T-helper 2 cell treated with Interferon-gamma antibody and Interleukin-4, amounts not matched to agents 100 ng/mL and 5 ng/mL, for 36 hours (primary cell): ENCODE results near the gene RBBP8. TPM values are rescaled to one million over a fixed set of nuclear protein-coding genes. Genes with fewer than 3 reads are reported as not detected.

ENCODE experiments used
- intact Hi-C: fragments of 100-400 bp; cut with micrococcal nuclease; formaldehyde crosslinking; loops from one replicate; pipeline ENCODE4 v1.15.1; 2023
- total RNA-seq: library from RNA; stranded (reverse); gene quantifications from 2 replicates; pipeline ENCODE4 v1.2.3, GENCODE V29; 2022

Gene RBBP8
- total RNA-seq, 1 donor from 2014 or later, result 79.9 TPM

DNA sequence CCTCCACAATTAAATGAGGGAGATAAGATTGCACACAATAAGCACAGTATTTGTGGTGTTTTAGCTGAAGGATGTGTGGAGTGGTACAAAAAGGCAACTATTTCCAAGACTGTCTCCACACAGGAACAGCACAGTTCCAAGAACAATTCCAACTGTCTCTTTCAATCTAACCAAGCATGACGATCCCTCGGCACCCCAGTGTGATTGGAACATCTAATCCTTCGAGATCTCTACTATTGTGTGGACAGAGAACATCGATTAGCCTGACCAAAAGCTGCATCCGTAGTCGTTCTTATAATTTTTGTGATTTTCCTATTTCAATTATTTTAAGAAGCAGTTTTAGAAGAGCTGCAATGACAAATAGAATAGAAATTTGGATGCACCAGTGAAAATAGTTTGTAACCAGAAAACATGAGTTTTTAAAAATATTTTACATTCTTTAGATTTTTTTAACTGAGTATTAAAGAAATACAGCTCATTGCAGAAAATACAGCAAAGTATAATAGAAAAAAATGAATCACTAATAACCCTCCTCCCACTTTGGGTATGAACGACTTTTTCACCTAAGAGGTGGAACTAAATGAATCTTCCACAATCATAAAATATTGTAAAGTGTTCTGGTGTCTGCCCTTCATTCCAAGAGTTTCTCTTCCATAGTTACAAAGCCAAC is 125.8 kb downstream of the RBBP8 start:
- intact Hi-C loops, result no loop called here

DNA sequence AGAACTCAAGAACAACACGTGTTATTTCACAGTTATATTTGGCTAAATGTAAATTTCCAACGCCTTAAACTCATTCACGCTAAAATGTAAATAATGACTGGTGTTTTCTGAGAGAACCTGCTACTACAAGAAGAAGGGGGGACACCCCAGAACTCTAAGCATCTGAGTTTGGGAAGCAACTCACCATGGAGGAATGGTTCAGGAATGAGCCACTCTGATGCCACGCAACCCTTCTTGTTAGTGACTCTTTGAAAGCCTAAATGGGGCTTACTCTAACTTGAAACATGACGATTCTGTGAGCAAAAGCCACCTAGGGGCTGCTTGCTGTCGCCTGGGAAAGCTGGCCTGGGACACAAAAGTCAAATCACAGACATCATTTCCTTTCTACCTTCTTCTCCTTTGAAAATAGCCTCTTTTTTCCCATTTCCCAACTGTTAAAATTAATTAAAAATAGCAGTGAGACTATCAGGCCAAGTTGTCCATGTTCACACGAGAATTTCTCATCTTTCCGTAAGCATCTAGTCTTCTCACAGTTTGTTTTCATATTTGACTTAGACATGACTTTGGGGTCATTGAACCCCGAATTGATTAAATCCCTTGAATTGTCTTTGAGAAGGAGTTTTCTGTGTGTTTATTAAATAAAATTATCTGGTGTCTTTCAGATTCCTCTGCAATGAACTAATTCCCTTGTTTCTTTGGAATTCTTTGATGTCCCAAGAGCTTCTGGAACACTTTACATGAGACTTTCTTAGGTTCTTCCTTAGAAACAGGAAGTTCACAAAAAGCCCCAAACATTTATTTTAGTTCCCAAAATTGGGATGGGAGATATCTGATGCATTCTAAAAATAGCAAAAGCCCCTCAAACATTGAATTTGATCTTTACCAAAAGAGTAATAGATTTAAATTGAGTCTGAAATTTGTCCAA is 126.7 kb downstream of the RBBP8 start:
- intact Hi-C loops, result no loop called here

DNA sequence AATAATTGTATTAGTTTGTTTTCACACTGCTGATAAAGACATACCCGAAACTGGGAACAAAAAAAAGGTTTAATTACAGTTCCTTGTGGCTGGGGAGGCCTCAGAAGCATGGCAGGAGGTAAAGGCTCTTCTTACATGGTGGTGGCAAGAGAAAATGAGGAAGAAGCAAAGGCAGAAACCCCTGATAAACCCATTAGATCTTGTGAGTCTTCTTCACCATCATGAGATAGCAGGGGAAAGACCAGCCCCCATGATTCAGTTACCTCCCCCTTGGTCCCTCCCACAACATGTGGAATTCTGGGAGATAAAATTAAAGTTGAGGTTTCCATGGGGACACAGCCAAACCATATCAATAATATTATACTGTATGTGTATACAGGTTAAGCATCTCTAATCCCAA is 128.9 kb downstream of the RBBP8 start:
- intact Hi-C loops, result no loop called here

DNA sequence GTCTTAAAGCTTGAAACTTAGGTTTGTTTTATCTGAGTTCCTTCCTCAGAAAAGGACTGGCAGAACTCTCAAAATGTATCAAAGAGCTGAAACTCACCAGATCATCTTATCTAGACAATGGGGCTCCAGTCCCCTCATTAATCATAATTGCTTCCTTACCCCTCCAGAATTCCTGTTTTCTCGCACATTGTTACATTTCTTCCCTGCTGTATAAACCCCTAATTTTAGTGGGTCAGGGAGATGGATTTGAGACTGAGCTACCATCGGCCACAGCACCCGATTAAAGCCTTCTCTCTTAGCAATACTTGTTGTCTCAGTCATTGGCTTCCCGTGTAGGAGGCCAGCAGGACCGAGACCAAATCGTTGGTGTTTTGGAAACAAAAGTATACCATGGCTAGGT is 130.4 kb downstream of the RBBP8 start:
- intact Hi-C loops, result no loop called here

DNA sequence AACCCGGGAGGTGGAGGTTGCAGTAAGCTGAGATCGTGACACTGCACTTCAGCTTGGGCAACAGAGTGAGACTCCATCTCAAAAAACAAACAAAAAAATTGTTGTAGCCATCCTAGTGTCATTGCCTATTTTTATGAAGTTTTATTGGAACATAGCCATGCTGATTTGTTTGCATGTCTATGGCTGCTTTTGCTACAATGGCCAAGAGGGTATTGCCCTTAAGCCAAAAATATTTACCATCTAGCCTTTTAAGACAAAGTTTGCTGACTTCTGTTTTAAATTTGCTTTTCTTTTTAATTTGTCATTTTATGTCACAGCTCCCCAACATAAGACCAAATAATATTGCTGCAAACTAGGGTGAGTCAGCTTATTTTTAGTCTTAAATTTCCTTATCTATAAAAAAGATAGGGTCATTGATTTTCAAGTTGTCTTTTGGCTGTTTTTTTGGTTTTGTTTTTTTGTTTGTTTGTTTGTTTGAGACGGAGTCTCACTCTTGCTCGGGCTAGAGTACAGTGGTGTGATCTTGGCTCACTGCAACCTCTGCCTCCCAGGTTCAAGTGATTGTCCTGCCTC is 132.2 kb downstream of the RBBP8 start:
- intact Hi-C loops, result no loop called here

DNA sequence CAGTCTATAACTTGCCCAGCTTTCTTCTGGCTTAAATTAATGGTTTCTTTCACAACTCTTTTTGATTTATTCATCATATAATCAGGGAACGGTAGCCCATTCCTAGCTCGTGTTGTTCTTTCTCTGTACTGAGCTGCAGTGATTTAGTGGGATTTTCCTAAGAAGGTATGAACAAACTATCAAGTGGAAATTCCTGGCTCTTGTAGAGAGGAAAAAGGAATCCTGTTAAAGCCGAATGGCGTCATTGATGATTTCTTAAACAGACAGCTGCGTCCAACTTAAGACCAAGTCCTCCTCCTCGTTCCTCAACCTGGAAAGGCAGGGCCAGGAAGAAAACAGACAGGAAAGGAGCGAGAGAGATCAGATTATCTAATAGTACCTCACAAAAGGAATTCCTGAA is 132.9 kb downstream of the RBBP8 start:
- intact Hi-C loops, result no loop called here

DNA sequence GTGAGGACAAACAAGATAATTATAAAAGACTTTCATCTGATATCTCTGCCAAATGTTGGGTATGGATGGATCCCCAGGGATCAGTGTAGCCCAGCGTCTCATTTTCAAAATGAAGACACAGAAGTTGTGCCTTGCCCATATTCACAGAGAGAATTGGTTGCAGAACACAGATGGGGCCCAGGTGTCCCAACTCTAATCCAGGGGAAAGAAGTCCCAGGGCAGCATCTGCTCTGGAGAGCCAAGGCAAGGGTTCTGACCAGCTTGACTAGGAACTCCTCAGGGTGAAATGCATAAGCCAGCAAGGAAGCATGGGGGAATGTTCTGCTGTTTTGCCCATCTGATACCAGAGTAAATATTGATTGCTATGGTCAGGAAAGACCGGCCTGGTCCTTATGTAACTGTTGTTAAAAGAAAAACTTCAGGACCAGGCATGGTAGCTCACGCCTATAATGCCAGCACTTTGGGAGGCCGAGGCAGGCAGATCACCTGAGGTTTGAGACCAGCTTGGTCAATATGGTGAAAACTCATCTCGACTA is 133.4 kb downstream of the RBBP8 start:
- intact Hi-C loops, result no loop called here

DNA sequence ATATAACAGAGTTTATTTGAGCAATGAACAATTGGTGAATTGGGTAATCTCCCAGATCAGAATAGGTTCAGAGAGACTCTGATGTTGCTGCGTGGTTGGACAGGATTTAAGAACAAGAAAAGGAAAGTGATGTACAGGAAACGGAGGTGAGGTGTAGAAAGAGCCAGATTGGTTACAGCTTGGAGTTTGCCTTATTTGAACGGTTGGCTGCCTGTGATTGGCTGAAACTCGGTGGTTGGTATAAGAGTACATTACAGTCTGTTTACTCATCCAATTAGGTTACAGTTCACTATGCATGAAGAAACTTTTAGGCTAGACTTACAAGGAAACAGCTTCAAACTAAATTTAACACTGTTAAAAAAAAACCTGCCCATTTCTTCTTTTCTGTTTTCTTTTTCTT is 134.1 kb downstream of the RBBP8 start:
- intact Hi-C loops, result no loop called here

DNA sequence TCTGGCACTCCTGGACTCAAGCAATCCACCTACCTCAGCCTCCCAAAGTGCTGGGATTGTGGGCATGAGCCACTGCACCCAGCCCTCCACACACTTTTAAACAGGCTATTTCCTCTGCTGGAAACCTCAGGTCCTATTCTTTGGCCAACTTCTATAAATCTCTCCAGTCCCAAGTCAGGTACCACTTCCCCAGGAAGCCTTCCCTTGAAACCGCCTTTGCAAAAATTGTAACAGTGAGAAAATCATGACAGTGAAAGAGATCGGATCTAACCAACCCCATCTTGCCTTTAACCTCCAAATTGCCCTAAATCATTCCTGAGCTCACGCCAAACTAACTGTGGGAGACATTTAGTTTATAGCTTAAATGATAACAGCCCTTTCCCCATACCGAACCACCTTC is 134.9 kb downstream of the RBBP8 start:
- intact Hi-C loops, result no loop called here

DNA sequence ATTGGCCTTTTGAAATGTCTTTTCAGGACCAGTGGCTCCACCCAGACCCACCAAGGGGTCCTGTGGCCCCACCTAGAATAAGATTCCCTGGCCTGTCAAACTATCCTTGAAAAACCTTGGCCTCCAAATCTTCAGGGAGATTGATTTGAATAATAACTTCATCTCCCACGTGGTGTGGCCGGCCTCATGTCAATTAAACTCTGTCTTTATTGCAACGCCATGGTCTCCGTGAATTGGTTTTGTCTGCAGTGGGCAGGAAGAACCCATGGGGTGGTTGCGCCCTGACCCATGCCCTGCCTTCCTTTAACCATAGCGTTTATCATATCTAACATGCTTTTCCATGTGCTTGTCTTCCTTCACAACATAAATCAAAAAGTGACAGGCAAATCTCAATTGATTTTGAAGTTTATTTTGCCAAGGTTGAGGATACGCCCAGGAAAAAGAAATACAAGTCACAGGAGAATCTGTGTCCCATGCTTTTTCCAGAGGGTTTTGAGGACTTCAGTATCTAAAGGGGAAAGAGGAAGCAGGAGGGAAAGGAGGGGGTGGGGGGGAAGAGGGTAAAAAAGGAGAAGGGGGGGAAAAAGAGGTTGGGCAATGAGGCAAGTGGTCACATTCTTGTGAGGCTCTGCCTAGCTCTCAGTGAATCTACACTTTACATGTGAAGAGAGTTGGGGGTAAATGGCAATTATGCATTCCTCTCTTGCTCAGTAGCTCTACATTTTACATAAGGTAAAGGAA is 135.6 kb downstream of the RBBP8 start:
- intact Hi-C loops, result no loop called here

DNA sequence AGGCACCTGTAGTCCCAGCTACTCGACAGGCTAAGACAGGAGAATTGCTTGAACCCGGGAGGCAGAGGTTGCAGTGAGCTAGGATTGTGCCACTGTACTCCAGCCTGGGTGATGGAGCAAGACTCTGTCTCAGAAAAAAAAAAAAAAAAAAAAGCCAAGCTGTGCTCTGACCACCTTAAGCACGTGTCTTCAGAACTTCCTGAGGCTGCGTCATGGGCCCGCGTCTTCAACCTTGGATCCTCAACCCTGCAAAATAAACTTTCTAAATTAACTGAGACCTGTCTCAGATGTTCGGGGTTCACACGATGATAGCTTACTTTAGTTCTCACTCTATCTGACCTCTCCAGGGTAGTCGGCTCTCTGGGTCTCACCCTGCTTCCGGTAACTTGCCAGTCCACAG is 136.4 kb downstream of the RBBP8 start:
- intact Hi-C loops, result no loop called here

DNA sequence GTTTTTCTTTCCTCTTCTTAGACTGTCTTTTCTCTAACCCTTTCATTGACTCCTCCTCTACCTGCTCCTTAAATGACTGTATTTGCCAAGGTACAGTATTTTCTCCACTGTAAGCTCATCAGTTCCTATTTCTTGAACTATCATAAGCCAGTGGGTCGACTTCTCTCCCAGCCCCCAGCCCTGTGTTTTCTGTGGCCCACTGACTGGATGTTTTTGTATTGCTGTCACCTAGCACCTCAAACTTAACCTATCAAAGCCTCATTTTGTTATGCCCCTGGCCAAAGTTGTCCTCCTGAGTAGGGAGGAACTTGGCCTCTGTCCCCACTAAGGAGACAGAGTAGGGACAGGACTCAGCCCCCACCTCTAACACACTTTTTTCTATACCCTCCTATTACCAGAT is 136.8 kb downstream of the RBBP8 start:
- intact Hi-C loops, result loop anchor here (5.0 kb wide), 4 partner anchors 62 to 517 kb away; partner anchors contain the start of genes NPC1 and RBBP8

DNA sequence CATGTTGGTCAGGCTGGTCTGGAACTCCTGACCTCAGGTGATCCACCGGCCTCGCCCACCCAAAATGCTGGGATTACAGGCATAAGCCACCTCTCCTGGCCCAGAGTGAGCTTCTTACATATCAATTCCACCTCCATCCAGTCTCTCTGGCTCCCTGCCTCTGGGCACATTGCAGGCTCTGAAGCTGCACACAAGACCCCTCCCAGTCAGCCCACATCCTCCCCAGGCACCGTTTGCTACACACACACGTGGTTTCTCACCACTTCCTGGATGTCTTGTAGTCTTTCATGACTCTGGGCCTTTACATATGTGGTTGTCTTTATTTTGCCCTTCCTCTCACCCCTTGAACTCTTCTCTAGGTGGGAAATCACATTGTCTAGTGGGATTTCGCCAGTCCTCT is 138.2 kb downstream of the RBBP8 start:
- intact Hi-C loops, result loop anchor here (1.0 to 5.0 kb wide), 6 partner anchors 22 to 516 kb away; partner anchors contain the start of genes NPC1, RBBP8 and RMC1

DNA sequence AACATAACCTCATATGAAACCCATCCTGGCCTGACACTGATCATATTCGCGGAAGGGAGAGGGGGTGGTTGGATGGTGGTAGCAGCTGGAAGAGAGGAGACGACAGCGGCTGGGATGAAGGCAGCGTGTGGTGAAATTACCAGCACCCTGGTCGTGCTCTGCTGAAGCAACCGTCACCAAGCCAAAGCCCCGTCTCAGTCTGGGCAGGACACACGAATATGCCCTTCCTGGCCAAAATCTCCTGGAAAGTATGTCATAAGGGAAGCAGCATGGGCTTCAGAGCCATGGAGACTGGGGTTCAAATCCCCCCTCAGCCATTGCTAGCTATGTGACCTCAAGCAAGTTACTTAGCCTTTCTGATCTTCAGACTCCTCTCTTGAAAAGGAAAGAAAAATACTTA is 139.0 kb downstream of the RBBP8 start:
- intact Hi-C loops, result loop anchor here (5.0 kb wide), 4 partner anchors 60 to 515 kb away; partner anchors contain the start of genes NPC1 and RBBP8

DNA sequence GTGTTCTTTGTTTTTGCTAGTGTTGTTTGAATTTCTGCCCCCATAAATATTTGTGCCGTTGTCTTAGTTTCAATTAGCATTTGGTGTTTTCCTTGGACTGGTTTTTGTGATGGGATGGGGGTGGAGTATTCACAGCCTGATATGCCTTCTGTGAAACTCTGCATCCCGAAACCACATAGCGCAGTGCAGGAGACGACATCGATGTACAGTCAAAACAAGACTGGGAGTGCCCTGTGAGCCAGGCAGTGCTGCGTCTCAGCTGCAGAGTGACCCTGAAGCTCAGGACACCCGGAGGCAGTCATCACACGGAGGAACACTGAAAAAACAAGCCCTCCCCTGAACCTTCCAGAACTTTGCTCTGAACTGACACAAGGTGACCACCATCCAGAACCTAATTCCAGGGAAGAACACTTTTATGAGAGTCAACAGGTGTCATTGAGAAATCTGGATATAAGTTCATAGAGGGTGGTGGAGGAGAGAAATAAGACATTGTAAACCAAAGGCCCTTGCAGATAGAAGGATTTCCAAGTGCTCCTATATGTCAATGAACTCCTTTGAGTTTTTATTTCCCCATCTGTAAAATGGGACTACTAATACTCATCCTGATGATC is 141.0 kb downstream of the RBBP8 start:
- intact Hi-C loops, result loop anchor here (5.0 kb wide), 4 partner anchors 58 to 513 kb away; partner anchors contain the start of genes NPC1 and RBBP8

Other genes with a start within 250 kb of the RBBP8 start
- gene CABLES1, start 202.2 kb downstream of the RBBP8 start, total RNA-seq, result 9.7 and 11.9 TPM in 2 replicates